HG03457 (cell line): ENCODE measurements around the gene PNLDC1.
A peak's percentile ranks its signal among the peaks of the same experiment; 100 is the strongest.

Experiments
- ATAC-seq: cut with Tn5 transposase; IDR thresholded peaks from one replicate; pipeline ENCODE4 v1.9.1; 2021; ENCODE audit warnings: moderate number of reproducible peaks; ENCODE audit not compliant: unreplicated experiment

Gene PNLDC1

GRCh38 chr6:159800141-159800865, at the start of gene PNLDC1:
Gene PNLDC1, plus strand, starts transcription at chr6:159800276. Its CDS starts 32 bp downstream, at chr6:159800308.
- no peak for ATAC-seq

GRCh38 chr6:159751448-159751847, 48.6 kb upstream of the PNLDC1 start:
- ATAC-seq: no peak

- no peak for ATAC-seq
These were observed 46.8 kb upstream of the PNLDC1 start for GRCh38 chr6:159753081-159753872.

- ATAC-seq: no peak
These were observed 45.7 kb upstream of the PNLDC1 start for GRCh38 chr6:159754401-159754800.

- no peak for ATAC-seq
These were observed 44.8 kb upstream of the PNLDC1 start for GRCh38 chr6:159754959-159755914.

- ATAC-seq: no peak
These were observed 43.6 kb upstream of the PNLDC1 start for GRCh38 chr6:159756508-159756907.

GRCh38 chr6:159758031-159759001, 41.8 kb upstream of the PNLDC1 start:
- ATAC-seq: no peak

GRCh38 chr6:159759645-159760044, 40.4 kb upstream of the PNLDC1 start:
- ATAC-seq: no peak

GRCh38 chr6:159760602-159761057, 39.4 kb upstream of the PNLDC1 start:
- ATAC-seq: no peak

- ATAC-seq: peak; percentile 3
These were observed 38.8 kb upstream of the PNLDC1 start for GRCh38 chr6:159761129-159761872.

- peak; percentile 94 for ATAC-seq
These were observed 38.0 kb upstream of the PNLDC1 start, which contains the start of gene ACAT2 for GRCh38 chr6:159761873-159762680. Gene ACAT2, plus strand, starts transcription at chr6:159762045. Its CDS starts 43 bp downstream, at chr6:159762088.

- ATAC-seq: no peak
These were observed 37.3 kb upstream of the PNLDC1 start for GRCh38 chr6:159762681-159763293.

GRCh38 chr6:159766906-159767305, 33.2 kb upstream of the PNLDC1 start:
- ATAC-seq: no peak

GRCh38 chr6:159769470-159769869, 30.6 kb upstream of the PNLDC1 start:
- no peak for ATAC-seq

- ATAC-seq: no peak
These were observed 27.9 kb upstream of the PNLDC1 start for GRCh38 chr6:159772196-159772595.

GRCh38 chr6:159777240-159777904, 22.7 kb upstream of the PNLDC1 start:
- ATAC-seq: no peak

- no peak for ATAC-seq
These were observed 21.9 kb upstream of the PNLDC1 start for GRCh38 chr6:159778131-159778530.
